GM23338 (cell line): ENCODE measurements around the gene DTX4. TPM values are rescaled to one million over a fixed set of nuclear protein-coding genes. Genes with fewer than 3 reads are reported as not detected.

ENCODE experiments used
- ATAC-seq: fragments of 200-7000 bp; cut with Tn5 transposase; 3 replicates; pipeline ENCODE4 v1.9.1; 2020
- DNase-seq: peaks from one replicate; pipeline ENCODE4 v3.0.0-alpha.2; 2015; ENCODE audit warnings: low spot score
- H2AFZ ChIP-seq: fragments of 200-600 bp; sonication (generic); 2 replicates; pipeline ENCODE4 v1.8.0; 2016; ENCODE audit warnings: antibody characterized with exemption, mild to moderate bottlenecking, moderate library complexity
- H3F3A ChIP-seq: fragments of 200-600 bp; sonication (generic); replicated peaks from 2 replicates; pipeline ENCODE4 v1.8.0; 2017; ENCODE audit warnings: antibody characterized with exemption, mixed run types, low read depth
- H3K27ac ChIP-seq: fragments of 200-600 bp; sonication (generic); 2 replicates; pipeline ENCODE4 v1.6.1; 2016; ENCODE audit warnings: low read depth
- H3K27me3 ChIP-seq: fragments of 200-600 bp; sonication (generic); 2 replicates; pipeline ENCODE4 v1.8.0; 2016; ENCODE audit warnings: mild to moderate bottlenecking, mixed run types, moderate library complexity; ENCODE audit not compliant: insufficient read depth
- H3K36me3 ChIP-seq: fragments of 200-600 bp; sonication (generic); 2 replicates; pipeline ENCODE4 v1.8.0; 2016; ENCODE audit warnings: mild to moderate bottlenecking; ENCODE audit not compliant: insufficient read depth
- H3K4me1 ChIP-seq: fragments of 200-600 bp; sonication (generic); 2 replicates; pipeline ENCODE4 v1.8.0; 2016; ENCODE audit warnings: mild to moderate bottlenecking, moderate library complexity; ENCODE audit not compliant: insufficient read depth
- H3K4me2 ChIP-seq: fragments of 200-600 bp; sonication (generic); 2 replicates; pipeline ENCODE4 v1.7.1; 2017; ENCODE audit warnings: mixed run types
- H3K4me3 ChIP-seq: fragments of 200-600 bp; sonication (generic); 2 replicates; pipeline ENCODE4 v1.6.1; 2016; ENCODE audit warnings: mixed run types
- H3K79me2 ChIP-seq: fragments of 200-600 bp; sonication (generic); replicated peaks from 2 replicates; pipeline ENCODE4 v1.8.0; 2017; ENCODE audit warnings: mild to moderate bottlenecking; ENCODE audit not compliant: insufficient read depth
- H3K9me2 ChIP-seq: fragments of 200-600 bp; sonication (generic); 2 replicates; pipeline ENCODE4 v1.8.0; 2017; ENCODE audit not compliant: insufficient read depth
- H4K20me1 ChIP-seq: fragments of 200-600 bp; sonication (generic); replicated peaks from 2 replicates; pipeline ENCODE4 v1.8.0; 2017; ENCODE audit warnings: mild to moderate bottlenecking; ENCODE audit not compliant: insufficient read depth
- H3K27ac Mint-ChIP-seq: 2 replicates; pipeline ENCODE4 v1.8.0; 2020; ENCODE audit warnings: inconsistent platforms, mild to moderate bottlenecking, moderate library complexity, mixed read lengths
- H3K27me3 Mint-ChIP-seq: 3 replicates; pipeline ENCODE4 v1.8.0; 2022; ENCODE audit warnings: low read depth, mild to moderate bottlenecking, moderate library complexity, mixed read lengths, inconsistent platforms; ENCODE audit not compliant: insufficient read depth, poor library complexity
- H3K36me3 Mint-ChIP-seq: 3 replicates; pipeline ENCODE4 v1.8.0; 2021; ENCODE audit warnings: low read depth, mild to moderate bottlenecking, inconsistent platforms, moderate library complexity, mixed read lengths
- H3K4me1 Mint-ChIP-seq: 3 replicates; pipeline ENCODE4 v1.8.0; 2020; ENCODE audit warnings: mild to moderate bottlenecking, inconsistent platforms, mixed read lengths
- H3K4me3 Mint-ChIP-seq: 3 replicates; pipeline ENCODE4 v1.8.0; 2021; ENCODE audit warnings: moderate library complexity, mild to moderate bottlenecking, inconsistent platforms, mixed read lengths
- H3K9me3 Mint-ChIP-seq: 3 replicates; pipeline ENCODE4 v1.8.0; 2020; ENCODE audit warnings: moderate library complexity, mild to moderate bottlenecking, inconsistent platforms, mixed read lengths
- CREB1 ChIP-seq: fragments of 250-450 bp; sonication (Bioruptor Pico); IDR thresholded peaks from 2 replicates; pipeline ENCODE4 v1.5.0; 2020; ENCODE audit warnings: low read depth, mild to moderate bottlenecking, moderate library complexity
- CTCF ChIP-seq, 2 experiments: fragments of 200-600 bp in 1 of 2; sonication (generic) in 1 of 2; conservative IDR thresholded peaks; 2 replicates each; pipeline versions ENCODE4 v1.5.1 to v1.6.1; 2016 to 2017; ENCODE audit warnings: antibody characterized with exemption in 2 of 2, low read depth in 2 of 2, mild to moderate bottlenecking in 2 of 2, moderate library complexity in 1 of 2
- EZH2 ChIP-seq: fragments of 200-600 bp; sonication (generic); IDR thresholded peaks from one replicate; pipeline ENCODE4 v1.8.0; 2017; ENCODE audit warnings: antibody characterized with exemption, mild to moderate bottlenecking, low read depth; ENCODE audit not compliant: unreplicated experiment
- NANOG ChIP-seq: IDR thresholded peaks from 2 replicates; pipeline ENCODE4 v1.6.1; 2016; ENCODE audit warnings: antibody characterized with exemption, borderline replicate concordance
- POLR2AphosphoS5 ChIP-seq: IDR thresholded peaks from 2 replicates; pipeline ENCODE4 v1.6.1; 2016; ENCODE audit warnings: antibody characterized with exemption, low read depth
- STAT1 ChIP-seq: IDR thresholded peaks from one replicate; pipeline ENCODE4 v1.6.1; 2016; ENCODE audit warnings: antibody characterized with exemption; ENCODE audit not compliant: unreplicated experiment
- ZNF331 ChIP-seq: fragments of 250-450 bp; sonication (Bioruptor Pico); IDR thresholded peaks from 2 replicates; pipeline ENCODE4 v1.5.0; 2020; ENCODE audit warnings: low read depth, mild to moderate bottlenecking, moderate library complexity
- polyA plus RNA-seq: library from polyadenylated mRNA; unstranded; fragments of >200 nt; fragmentation: Nextera tagmentation; extraction: Ambion mirVana; gene quantifications from 2 replicates; pipeline ENCODE4 v1.2.1, GENCODE V29; 2016
- total RNA-seq: library from RNA; depleted of rRNA; stranded (reverse); fragments of >200 nt; shearing (Covaris generic); gene quantifications from 2 replicates; pipeline ENCODE4 v1.2.3, GENCODE V29; 2014
- TF ChIP-seq, protein P1 (sequence below): IDR thresholded peaks from 2 replicates; pipeline ENCODE4 v1.6.1; 2016; ENCODE audit warnings: antibody characterized with exemption
- TF ChIP-seq, protein P2 (sequence below): fragments of 250-450 bp; sonication (Bioruptor Pico); IDR thresholded peaks from 2 replicates; pipeline ENCODE4 v1.5.0; 2020; ENCODE audit warnings: mild to moderate bottlenecking, moderate library complexity

Gene DTX4
- total and polyA plus RNA-seq, 2 experiments from 2014 or later: 4.2 to 14.7 TPM

DNA sequence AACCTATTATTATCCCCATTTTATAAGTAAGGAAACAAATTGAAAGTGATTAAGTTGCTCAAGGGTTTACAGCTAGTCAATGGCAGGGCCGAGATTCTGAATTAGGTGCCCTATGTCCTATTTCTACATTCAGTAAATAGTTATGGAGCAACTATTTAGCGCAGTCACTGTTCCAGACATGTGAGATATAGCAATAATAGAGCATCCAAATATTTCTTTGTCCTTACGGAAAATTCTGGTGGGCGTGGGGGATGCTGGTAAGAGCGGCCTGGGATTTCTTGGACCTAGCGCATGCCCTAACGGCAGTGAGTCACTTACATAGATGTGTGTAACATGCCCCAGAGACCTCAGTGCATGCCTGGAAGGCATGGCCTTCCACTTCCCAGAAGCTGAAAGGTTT, 4.4 kb downstream of the DTX4 start (continued):
- TF ChIP-seq CREB1 (CRISPR knock-in tag): no peak
- no peak for TF ChIP-seq EZH2
- TF ChIP-seq, protein P1, sequence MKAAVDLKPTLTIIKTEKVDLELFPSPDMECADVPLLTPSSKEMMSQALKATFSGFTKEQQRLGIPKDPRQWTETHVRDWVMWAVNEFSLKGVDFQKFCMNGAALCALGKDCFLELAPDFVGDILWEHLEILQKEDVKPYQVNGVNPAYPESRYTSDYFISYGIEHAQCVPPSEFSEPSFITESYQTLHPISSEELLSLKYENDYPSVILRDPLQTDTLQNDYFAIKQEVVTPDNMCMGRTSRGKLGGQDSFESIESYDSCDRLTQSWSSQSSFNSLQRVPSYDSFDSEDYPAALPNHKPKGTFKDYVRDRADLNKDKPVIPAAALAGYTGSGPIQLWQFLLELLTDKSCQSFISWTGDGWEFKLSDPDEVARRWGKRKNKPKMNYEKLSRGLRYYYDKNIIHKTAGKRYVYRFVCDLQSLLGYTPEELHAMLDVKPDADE: no peak

DNA sequence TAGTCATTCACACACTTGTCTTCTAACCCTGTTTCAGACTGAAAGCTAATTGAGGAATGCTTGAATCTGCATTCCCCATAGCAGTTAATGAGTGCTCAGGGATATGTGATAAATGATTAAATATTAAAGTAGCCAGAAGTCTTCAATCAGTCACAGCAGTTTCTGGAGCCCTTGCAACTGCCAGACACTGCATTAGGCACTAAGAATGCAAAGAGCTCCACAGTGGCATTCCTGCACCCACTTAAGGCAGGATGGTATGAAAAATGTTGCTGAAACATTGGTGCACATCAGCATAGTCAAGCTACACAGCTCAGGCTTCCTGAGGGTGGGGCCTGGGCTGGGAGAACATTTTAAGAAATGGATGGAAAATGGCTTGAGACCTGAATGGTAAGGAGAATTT, 6.5 kb downstream of the DTX4 start:
- H3K9me3 Mint-ChIP-seq: peaks cover 30% of the 10 kb centered on the region
- H4K20me1 ChIP-seq: 0 out of 2 replicates have a peak, but pooled peaks cover 7% of the 10 kb centered on the region
- peaks cover 26% of the 10 kb centered on the region for H3K79me2 ChIP-seq
- ATAC-seq (no peak), DNase-seq (no peak)
- H3K4me3 ChIP-seq: no peak overlapping the region
- H3K27ac Mint-ChIP-seq: no peak overlapping the region
- no peaks in the 10 kb centered on the region; the same call in 1 of the 2 replicates for H3K9me2 ChIP-seq
- H2AFZ ChIP-seq: no peak overlapping the region
- no peak overlapping the region for H3K4me3 Mint-ChIP-seq
- no peaks in the 10 kb centered on the region for H3K27me3 ChIP-seq
- H3K4me1 Mint-ChIP-seq: peaks cover 35% of the 10 kb centered on the region
- H3K36me3 Mint-ChIP-seq: peaks cover 66% of the 10 kb centered on the region
- H3K27ac ChIP-seq: no peak overlapping the region
- peaks cover 5% of the 10 kb centered on the region; the same call in 1 of the 2 replicates for H3F3A ChIP-seq
- H3K4me2 ChIP-seq: no peak overlapping the region
- H3K27me3 Mint-ChIP-seq: peaks cover 10% of the 10 kb centered on the region
- no peaks in the 10 kb centered on the region; the same call in 1 of the 2 replicates for H3K36me3 ChIP-seq
- H3K4me1 ChIP-seq: peaks cover 8% of the 10 kb centered on the region
- no peak for TF ChIP-seq EZH2
- no peak for TF ChIP-seq ZNF331 (CRISPR knock-in tag)
- no peak for TF ChIP-seq POLR2AphosphoS5
- TF ChIP-seq CREB1 (CRISPR knock-in tag): no peak
- TF ChIP-seq, protein P2, sequence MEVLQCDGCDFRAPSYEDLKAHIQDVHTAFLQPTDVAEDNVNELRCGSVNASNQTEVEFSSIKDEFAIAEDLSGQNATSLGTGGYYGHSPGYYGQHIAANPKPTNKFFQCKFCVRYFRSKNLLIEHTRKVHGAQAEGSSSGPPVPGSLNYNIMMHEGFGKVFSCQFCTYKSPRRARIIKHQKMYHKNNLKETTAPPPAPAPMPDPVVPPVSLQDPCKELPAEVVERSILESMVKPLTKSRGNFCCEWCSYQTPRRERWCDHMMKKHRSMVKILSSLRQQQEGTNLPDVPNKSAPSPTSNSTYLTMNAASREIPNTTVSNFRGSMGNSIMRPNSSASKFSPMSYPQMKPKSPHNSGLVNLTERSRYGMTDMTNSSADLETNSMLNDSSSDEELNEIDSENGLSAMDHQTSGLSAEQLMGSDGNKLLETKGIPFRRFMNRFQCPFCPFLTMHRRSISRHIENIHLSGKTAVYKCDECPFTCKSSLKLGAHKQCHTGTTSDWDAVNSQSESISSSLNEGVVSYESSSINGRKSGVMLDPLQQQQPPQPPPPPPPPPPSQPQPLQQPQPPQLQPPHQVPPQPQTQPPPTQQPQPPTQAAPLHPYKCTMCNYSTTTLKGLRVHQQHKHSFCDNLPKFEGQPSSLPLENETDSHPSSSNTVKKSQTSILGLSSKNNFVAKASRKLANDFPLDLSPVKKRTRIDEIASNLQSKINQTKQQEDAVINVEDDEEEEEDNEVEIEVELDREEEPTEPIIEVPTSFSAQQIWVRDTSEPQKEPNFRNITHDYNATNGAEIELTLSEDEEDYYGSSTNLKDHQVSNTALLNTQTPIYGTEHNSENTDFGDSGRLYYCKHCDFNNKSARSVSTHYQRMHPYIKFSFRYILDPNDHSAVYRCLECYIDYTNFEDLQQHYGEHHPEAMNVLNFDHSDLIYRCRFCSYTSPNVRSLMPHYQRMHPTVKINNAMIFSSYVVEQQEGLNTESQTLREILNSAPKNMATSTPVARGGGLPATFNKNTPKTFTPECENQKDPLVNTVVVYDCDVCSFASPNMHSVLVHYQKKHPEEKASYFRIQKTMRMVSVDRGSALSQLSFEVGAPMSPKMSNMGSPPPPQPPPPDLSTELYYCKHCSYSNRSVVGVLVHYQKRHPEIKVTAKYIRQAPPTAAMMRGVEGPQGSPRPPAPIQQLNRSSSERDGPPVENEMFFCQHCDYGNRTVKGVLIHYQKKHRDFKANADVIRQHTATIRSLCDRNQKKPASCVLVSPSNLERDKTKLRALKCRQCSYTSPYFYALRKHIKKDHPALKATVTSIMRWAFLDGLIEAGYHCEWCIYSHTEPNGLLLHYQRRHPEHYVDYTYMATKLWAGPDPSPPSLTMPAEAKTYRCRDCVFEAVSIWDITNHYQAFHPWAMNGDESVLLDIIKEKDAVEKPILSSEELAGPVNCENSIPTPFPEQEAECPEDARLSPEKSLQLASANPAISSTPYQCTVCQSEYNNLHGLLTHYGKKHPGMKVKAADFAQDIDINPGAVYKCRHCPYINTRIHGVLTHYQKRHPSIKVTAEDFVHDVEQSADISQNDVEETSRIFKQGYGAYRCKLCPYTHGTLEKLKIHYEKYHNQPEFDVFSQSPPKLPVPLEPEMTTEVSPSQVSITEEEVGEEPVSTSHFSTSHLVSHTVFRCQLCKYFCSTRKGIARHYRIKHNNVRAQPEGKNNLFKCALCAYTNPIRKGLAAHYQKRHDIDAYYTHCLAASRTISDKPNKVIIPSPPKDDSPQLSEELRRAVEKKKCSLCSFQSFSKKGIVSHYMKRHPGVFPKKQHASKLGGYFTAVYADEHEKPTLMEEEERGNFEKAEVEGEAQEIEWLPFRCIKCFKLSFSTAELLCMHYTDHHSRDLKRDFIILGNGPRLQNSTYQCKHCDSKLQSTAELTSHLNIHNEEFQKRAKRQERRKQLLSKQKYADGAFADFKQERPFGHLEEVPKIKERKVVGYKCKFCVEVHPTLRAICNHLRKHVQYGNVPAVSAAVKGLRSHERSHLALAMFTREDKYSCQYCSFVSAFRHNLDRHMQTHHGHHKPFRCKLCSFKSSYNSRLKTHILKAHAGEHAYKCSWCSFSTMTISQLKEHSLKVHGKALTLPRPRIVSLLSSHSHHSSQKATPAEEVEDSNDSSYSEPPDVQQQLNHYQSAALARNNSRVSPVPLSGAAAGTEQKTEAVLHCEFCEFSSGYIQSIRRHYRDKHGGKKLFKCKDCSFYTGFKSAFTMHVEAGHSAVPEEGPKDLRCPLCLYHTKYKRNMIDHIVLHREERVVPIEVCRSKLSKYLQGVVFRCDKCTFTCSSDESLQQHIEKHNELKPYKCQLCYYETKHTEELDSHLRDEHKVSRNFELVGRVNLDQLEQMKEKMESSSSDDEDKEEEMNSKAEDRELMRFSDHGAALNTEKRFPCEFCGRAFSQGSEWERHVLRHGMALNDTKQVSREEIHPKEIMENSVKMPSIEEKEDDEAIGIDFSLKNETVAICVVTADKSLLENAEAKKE (CRISPR knock-in tag): no peak
- TF ChIP-seq STAT1: no peak
- TF ChIP-seq, protein P1: no peak
- no peak for TF ChIP-seq CTCF (conservative IDR thresholded peaks at IDR 0.05; ENCODE audit: low read depth in 2 of 2)
- no peak for TF ChIP-seq NANOG
